DND-41 (cell line): ENCODE data around the gene PDGFB.
A peak's percentile ranks its signal among the peaks of the same experiment; 100 is the strongest.

ENCODE experiments used
- ATAC-seq: fragments of 200-7000 bp; cut with Tn5 transposase; 3 replicates; pipeline ENCODE4 v1.9.1; 2021; ENCODE audit warnings: low read depth; ENCODE audit not compliant: insufficient read depth
- DNase-seq: peaks from one replicate; pipeline ENCODE4 v3.0.0-alpha.2; 2020
- H2AFZ ChIP-seq: 2 replicates; pipeline ENCODE4 v1.6.0; 2012; ENCODE audit warnings: low read depth, low read length
- H3K27ac ChIP-seq: 2 replicates; pipeline ENCODE4 v1.5.1; 2012; ENCODE audit warnings: low read length, inconsistent platforms
- H3K27me3 ChIP-seq: fragments of 200-600 bp; sonication (generic); 2 replicates; pipeline ENCODE4 v1.6.0; 2012; ENCODE audit warnings: low read length, mild to moderate bottlenecking, inconsistent platforms; ENCODE audit not compliant: insufficient read depth, poor library complexity
- H3K36me3 ChIP-seq: 2 replicates; pipeline ENCODE4 v1.5.1; 2012; ENCODE audit warnings: low read length, inconsistent platforms; ENCODE audit not compliant: insufficient read depth
- H3K4me1 ChIP-seq: 2 replicates; pipeline ENCODE4 v1.5.1; 2012; ENCODE audit warnings: mild to moderate bottlenecking, low read length; ENCODE audit not compliant: insufficient read depth
- H3K4me2 ChIP-seq: 2 replicates; pipeline ENCODE4 v1.6.0; 2012; ENCODE audit warnings: mild to moderate bottlenecking, moderate library complexity, low read length, inconsistent platforms; ENCODE audit not compliant: insufficient read depth
- H3K4me3 ChIP-seq, 2 experiments: fragments of 200-600 bp in 1 of 2; shearing (Covaris generic) in 1 of 2; 2 replicates each; pipeline ENCODE4 v1.5.1; 2012 to 2016; ENCODE audit warnings: inconsistent platforms in 2 of 2, low read length in 2 of 2, mild to moderate bottlenecking in 2 of 2, low read depth in 1 of 2, moderate library complexity in 1 of 2
- H3K79me2 ChIP-seq: 2 replicates; pipeline ENCODE4 v1.6.0; 2012; ENCODE audit warnings: low read length, inconsistent platforms; ENCODE audit not compliant: insufficient read depth
- H3K9ac ChIP-seq: 2 replicates; pipeline ENCODE4 v1.6.0; 2012; ENCODE audit warnings: low read depth, mild to moderate bottlenecking, inconsistent platforms, low read length, moderate library complexity
- H3K9me3 ChIP-seq: 2 replicates; pipeline ENCODE4 v1.5.1; 2012; ENCODE audit warnings: low read length, moderate library complexity, mild to moderate bottlenecking, inconsistent platforms; ENCODE audit not compliant: insufficient read depth, severe bottlenecking
- H4K20me1 ChIP-seq: 2 replicates; pipeline ENCODE4 v1.6.0; 2012; ENCODE audit warnings: low read length; ENCODE audit not compliant: insufficient read depth
- CTCF ChIP-seq: IDR thresholded peaks from 2 replicates; pipeline ENCODE4 v1.5.1; 2012; ENCODE audit warnings: borderline replicate concordance, low read length, moderate library complexity, mild to moderate bottlenecking; ENCODE audit not compliant: poor library complexity, severe bottlenecking; ENCODE audit errors: extremely low read depth
- EZH2 ChIP-seq: IDR thresholded peaks from 3 replicates; pipeline ENCODE4 v1.6.1; 2012; ENCODE audit warnings: borderline replicate concordance, low read depth, mild to moderate bottlenecking, moderate library complexity, low read length, inconsistent platforms; ENCODE audit not compliant: severe bottlenecking

The PDGFB gene

GRCh38 chr22:39224550-39224949 is 20.2 kb downstream of the PDGFB start:
- Histone ChIP-seq H3K36me3 (no peaks in the 10 kb centered on the region), H3K9ac (no peak overlapping the region), H2AFZ (no peak overlapping the region), H3K27me3 (peaks cover 31% of the 10 kb centered on the region), H3K79me2 (no peaks in the 10 kb centered on the region), H3K27ac (no peak overlapping the region), H3K9me3 (no peaks in the 10 kb centered on the region), H3K4me2 (no peak overlapping the region), H4K20me1 (peaks cover 19% of the 10 kb centered on the region), H3K4me3 (no peak overlapping the region), H3K4me1 (no peaks in the 10 kb centered on the region)
- DNase-seq (no peak), ATAC-seq (no peak)
- TF ChIP-seq EZH2 (no peak), CTCF (no peak)

GRCh38 chr22:39223091-39223710 is 21.6 kb downstream of the PDGFB start:
- no peak overlapping the region for H3K9ac ChIP-seq
- no peaks in the 10 kb centered on the region for H3K9me3 ChIP-seq
- no peak overlapping the region for H2AFZ ChIP-seq
- DNase-seq (no peak), ATAC-seq (no peak)
- no peak overlapping the region for H3K27ac ChIP-seq
- no peaks in the 10 kb centered on the region for H3K4me1 ChIP-seq
- H3K27me3 ChIP-seq, result peaks cover 26% of the 10 kb centered on the region
- TF ChIP-seq CTCF (no peak), EZH2 (peak; percentile 24)
- peaks cover 14% of the 10 kb centered on the region for H4K20me1 ChIP-seq
- H3K36me3 ChIP-seq, result no peaks in the 10 kb centered on the region
- no peak overlapping the region for H3K4me2 ChIP-seq
- no peak overlapping the region for H3K4me3 ChIP-seq
- H3K79me2 ChIP-seq, result no peaks in the 10 kb centered on the region

DNA sequence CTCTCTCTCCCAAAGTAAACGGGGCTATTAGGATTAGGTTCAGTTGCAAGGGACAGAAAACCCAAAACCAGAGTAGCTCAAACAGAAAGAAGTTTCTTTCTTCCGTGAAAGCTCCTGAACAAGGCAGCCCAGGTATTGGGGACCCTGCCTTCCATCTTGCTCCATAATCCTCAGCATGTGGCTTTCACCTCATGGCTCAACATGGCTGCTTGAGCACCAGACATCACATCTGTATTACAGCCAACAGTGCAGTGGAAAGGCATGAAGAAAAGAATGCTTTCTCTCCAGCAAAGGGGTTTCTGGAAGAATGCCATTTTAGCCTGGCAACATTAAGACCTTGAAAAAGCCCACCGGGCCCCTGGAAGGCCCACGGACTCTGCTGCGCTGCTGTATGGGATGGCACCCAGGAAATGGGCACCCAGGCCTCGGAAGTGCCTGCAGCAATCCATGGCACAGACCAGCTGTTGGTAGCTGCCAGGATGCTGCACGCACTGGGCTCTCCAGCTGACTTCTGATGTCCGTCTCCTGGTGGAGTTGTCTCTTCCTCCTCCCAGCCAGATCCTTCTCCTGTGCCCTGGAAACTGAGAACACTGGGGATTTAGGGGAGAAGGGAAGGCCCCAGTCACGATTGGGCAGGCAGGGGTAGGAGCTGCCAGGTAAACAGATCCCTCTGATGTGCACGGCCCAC is 22.6 kb downstream of the PDGFB start:
- Histone ChIP-seq H2AFZ (no peak overlapping the region), H3K4me3 (no peak overlapping the region), H3K27ac (no peak overlapping the region), H3K4me2 (no peak overlapping the region), H3K79me2 (no peaks in the 10 kb centered on the region), H4K20me1 (peaks cover 14% of the 10 kb centered on the region), H3K9ac (no peak overlapping the region), H3K36me3 (no peaks in the 10 kb centered on the region), H3K4me1 (no peaks in the 10 kb centered on the region), H3K9me3 (no peaks in the 10 kb centered on the region), H3K27me3 (peaks cover 24% of the 10 kb centered on the region)
- TF ChIP-seq CTCF, result no peak
- no peak for TF ChIP-seq EZH2
- DNase-seq (no peak), ATAC-seq (no peak)
